Measurements from ENCODE around the gene C16orf89. TPM values are rescaled to one million over a fixed set of nuclear protein-coding genes. Genes with fewer than 3 reads are reported as not detected.

C16orf89 gene
- total RNA-seq, 1 donor from 2014 or later, result not detected

GRCh38 chr16:5005916-5006315 is 59.8 kb downstream of the C16orf89 start:
- H3K4me3 Mint-ChIP-seq, result no peak overlapping the region
- no peaks in the 10 kb centered on the region for H3K36me3 Mint-ChIP-seq (ENCODE audit: low read depth)
- H3K4me1 Mint-ChIP-seq, result no peaks in the 10 kb centered on the region
- H3K9me3 Mint-ChIP-seq, result no peaks in the 10 kb centered on the region
- TF ChIP-seq CTCF (conservative IDR thresholded peaks at IDR 0.05), result no peak
- DNase-seq (ENCODE audit: low read depth, low spot score), result no peak
- peaks cover 15% of the 10 kb centered on the region for H3K27me3 Mint-ChIP-seq (ENCODE audit: low read depth)
- no peak overlapping the region for H3K27ac Mint-ChIP-seq (ENCODE audit: unreplicated experiment)

DNA sequence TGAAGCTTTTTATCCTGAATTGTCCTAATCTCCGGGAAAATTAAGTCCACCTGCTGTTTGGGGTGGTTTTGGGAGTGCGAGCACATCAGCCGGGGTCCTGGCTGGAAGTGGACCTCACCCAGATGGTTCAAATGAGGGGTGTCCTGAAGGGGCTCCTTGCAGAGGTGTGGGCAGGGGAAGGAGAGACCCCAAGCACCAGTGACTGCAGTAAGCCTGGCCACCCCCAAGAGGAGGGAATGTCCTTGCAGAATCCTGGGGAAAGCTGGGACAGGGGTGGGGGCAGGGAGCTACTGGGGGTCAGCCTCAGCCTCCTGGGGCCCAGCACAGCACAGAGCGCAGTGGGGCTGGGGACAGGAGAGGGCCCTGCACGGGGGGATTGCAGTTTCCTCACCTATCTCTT is 61.4 kb downstream of the C16orf89 start:
- Mint-ChIP-seq H3K9me3 (no peaks in the 10 kb centered on the region), H3K4me1 (no peaks in the 10 kb centered on the region), H3K36me3 (ENCODE audit: low read depth) (no peaks in the 10 kb centered on the region), H3K4me3 (no peak overlapping the region), H3K27ac (ENCODE audit: unreplicated experiment) (no peak overlapping the region), H3K27me3 (ENCODE audit: low read depth) (peaks cover 3% of the 10 kb centered on the region)
- no peak for DNase-seq (ENCODE audit: low read depth, low spot score)
- no peak for TF ChIP-seq CTCF (conservative IDR thresholded peaks at IDR 0.05)

GRCh38 chr16:5003828-5004227 is 61.9 kb downstream of the C16orf89 start:
- no peak overlapping the region for H3K4me3 Mint-ChIP-seq
- TF ChIP-seq CTCF (conservative IDR thresholded peaks at IDR 0.05), result no peak
- H3K9me3 Mint-ChIP-seq, result no peaks in the 10 kb centered on the region
- peaks cover 3% of the 10 kb centered on the region for H3K27me3 Mint-ChIP-seq (ENCODE audit: low read depth)
- H3K36me3 Mint-ChIP-seq (ENCODE audit: low read depth), result no peaks in the 10 kb centered on the region
- H3K27ac Mint-ChIP-seq (ENCODE audit: unreplicated experiment), result no peak overlapping the region
- DNase-seq (ENCODE audit: low read depth, low spot score), result no peak
- H3K4me1 Mint-ChIP-seq, result no peaks in the 10 kb centered on the region

DNA sequence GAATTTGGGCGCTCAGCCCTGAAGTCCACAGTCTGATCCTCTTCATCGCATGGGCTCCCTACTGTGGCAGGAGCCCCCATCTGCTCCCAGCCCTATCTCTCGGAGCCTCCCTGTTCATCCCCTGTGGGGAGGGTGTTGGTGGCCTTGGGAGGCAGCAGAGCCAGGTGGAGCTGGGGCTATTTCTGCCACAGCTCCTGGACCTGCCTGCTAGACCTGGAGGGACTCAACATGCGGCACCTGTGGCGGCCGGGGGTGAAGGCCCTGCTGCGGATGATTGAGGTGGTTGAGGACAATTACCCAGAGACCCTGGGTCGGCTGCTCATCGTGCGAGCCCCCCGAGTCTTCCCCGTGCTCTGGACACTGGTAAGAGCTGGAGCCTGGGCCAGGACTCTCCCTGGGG is 62.5 kb downstream of the C16orf89 start:
- Mint-ChIP-seq H3K27me3 (ENCODE audit: low read depth) (peaks cover 3% of the 10 kb centered on the region), H3K4me3 (no peak overlapping the region), H3K9me3 (no peaks in the 10 kb centered on the region), H3K36me3 (ENCODE audit: low read depth) (no peaks in the 10 kb centered on the region), H3K4me1 (no peaks in the 10 kb centered on the region), H3K27ac (ENCODE audit: unreplicated experiment) (no peak overlapping the region)
- no peak for TF ChIP-seq CTCF (conservative IDR thresholded peaks at IDR 0.05)
- no peak for DNase-seq (ENCODE audit: low read depth, low spot score)

- no peak overlapping the region for H3K27ac Mint-ChIP-seq (ENCODE audit: unreplicated experiment)
Observed at GRCh38 chr16:5002699-5003143, 63.0 kb downstream of the C16orf89 start.

More at GRCh38 chr16:5002699-5003143, 63.0 kb downstream of the C16orf89 start:
- H3K36me3 Mint-ChIP-seq (ENCODE audit: low read depth), result no peaks in the 10 kb centered on the region
- no peaks in the 10 kb centered on the region for H3K4me1 Mint-ChIP-seq
- H3K27me3 Mint-ChIP-seq (ENCODE audit: low read depth), result peaks cover 3% of the 10 kb centered on the region
- no peaks in the 10 kb centered on the region for H3K9me3 Mint-ChIP-seq
- no peak overlapping the region for H3K4me3 Mint-ChIP-seq
- TF ChIP-seq CTCF (conservative IDR thresholded peaks at IDR 0.05), result no peak
- no peak for DNase-seq (ENCODE audit: low read depth, low spot score)
